ENCODE measurements around the gene RSKR. TPM values are rescaled to one million over a fixed set of nuclear protein-coding genes. Genes with fewer than 3 reads are reported as not detected.

The RSKR gene
- total and polyA plus RNA-seq, 9 of the 15 experiments (the other 6 are each of a cell fraction or from before 2014, with no cell fraction given), result 1.4 to 42.3 (median 16.2) TPM

- no peak for TF ChIP-seq ELK1 (CRISPR knock-in tag; IDR thresholded peaks at IDR 0.05)
- TF ChIP-seq POLR2G (IDR thresholded peaks at IDR 0.05; ENCODE audit: low read depth, low read length), result peak; percentile 100
- TF ChIP-seq, protein P1, sequence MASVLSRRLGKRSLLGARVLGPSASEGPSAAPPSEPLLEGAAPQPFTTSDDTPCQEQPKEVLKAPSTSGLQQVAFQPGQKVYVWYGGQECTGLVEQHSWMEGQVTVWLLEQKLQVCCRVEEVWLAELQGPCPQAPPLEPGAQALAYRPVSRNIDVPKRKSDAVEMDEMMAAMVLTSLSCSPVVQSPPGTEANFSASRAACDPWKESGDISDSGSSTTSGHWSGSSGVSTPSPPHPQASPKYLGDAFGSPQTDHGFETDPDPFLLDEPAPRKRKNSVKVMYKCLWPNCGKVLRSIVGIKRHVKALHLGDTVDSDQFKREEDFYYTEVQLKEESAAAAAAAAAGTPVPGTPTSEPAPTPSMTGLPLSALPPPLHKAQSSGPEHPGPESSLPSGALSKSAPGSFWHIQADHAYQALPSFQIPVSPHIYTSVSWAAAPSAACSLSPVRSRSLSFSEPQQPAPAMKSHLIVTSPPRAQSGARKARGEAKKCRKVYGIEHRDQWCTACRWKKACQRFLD (CRISPR knock-in tag; IDR thresholded peaks at IDR 0.05), result no peak
- no peak for TF ChIP-seq HDAC3 (IDR thresholded peaks at IDR 0.05; ENCODE audit: borderline replicate concordance, partially characterized antibody)
- peak; percentile 84; the same call in 1 of the 2 replicates for TF ChIP-seq GTF2F1 (IDR thresholded peaks at IDR 0.05; ENCODE audit: low read depth, low read length)
- TF ChIP-seq, protein P2, sequence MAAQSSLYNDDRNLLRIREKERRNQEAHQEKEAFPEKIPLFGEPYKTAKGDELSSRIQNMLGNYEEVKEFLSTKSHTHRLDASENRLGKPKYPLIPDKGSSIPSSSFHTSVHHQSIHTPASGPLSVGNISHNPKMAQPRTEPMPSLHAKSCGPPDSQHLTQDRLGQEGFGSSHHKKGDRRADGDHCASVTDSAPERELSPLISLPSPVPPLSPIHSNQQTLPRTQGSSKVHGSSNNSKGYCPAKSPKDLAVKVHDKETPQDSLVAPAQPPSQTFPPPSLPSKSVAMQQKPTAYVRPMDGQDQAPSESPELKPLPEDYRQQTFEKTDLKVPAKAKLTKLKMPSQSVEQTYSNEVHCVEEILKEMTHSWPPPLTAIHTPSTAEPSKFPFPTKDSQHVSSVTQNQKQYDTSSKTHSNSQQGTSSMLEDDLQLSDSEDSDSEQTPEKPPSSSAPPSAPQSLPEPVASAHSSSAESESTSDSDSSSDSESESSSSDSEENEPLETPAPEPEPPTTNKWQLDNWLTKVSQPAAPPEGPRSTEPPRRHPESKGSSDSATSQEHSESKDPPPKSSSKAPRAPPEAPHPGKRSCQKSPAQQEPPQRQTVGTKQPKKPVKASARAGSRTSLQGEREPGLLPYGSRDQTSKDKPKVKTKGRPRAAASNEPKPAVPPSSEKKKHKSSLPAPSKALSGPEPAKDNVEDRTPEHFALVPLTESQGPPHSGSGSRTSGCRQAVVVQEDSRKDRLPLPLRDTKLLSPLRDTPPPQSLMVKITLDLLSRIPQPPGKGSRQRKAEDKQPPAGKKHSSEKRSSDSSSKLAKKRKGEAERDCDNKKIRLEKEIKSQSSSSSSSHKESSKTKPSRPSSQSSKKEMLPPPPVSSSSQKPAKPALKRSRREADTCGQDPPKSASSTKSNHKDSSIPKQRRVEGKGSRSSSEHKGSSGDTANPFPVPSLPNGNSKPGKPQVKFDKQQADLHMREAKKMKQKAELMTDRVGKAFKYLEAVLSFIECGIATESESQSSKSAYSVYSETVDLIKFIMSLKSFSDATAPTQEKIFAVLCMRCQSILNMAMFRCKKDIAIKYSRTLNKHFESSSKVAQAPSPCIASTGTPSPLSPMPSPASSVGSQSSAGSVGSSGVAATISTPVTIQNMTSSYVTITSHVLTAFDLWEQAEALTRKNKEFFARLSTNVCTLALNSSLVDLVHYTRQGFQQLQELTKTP (IDR thresholded peaks at IDR 0.05; ENCODE audit: low read depth in 1 of 2, partially characterized antibody in 2 of 2), result no peak
- TF ChIP-seq CC2D1A (IDR thresholded peaks at IDR 0.05), result peak; percentile 21; the same call in 1 of the 2 replicates
- no peak; the same call in 1 of the 2 replicates for TF ChIP-seq ERF (CRISPR knock-in tag; IDR thresholded peaks at IDR 0.05)
- TF ChIP-seq ELK3 (CRISPR knock-in tag; IDR thresholded peaks at IDR 0.05), result no peak
- TF ChIP-seq ZFP36 (IDR thresholded peaks at IDR 0.05; ENCODE audit: low read depth, low read length, partially characterized antibody), result no peak
- TF ChIP-seq, protein P3, sequence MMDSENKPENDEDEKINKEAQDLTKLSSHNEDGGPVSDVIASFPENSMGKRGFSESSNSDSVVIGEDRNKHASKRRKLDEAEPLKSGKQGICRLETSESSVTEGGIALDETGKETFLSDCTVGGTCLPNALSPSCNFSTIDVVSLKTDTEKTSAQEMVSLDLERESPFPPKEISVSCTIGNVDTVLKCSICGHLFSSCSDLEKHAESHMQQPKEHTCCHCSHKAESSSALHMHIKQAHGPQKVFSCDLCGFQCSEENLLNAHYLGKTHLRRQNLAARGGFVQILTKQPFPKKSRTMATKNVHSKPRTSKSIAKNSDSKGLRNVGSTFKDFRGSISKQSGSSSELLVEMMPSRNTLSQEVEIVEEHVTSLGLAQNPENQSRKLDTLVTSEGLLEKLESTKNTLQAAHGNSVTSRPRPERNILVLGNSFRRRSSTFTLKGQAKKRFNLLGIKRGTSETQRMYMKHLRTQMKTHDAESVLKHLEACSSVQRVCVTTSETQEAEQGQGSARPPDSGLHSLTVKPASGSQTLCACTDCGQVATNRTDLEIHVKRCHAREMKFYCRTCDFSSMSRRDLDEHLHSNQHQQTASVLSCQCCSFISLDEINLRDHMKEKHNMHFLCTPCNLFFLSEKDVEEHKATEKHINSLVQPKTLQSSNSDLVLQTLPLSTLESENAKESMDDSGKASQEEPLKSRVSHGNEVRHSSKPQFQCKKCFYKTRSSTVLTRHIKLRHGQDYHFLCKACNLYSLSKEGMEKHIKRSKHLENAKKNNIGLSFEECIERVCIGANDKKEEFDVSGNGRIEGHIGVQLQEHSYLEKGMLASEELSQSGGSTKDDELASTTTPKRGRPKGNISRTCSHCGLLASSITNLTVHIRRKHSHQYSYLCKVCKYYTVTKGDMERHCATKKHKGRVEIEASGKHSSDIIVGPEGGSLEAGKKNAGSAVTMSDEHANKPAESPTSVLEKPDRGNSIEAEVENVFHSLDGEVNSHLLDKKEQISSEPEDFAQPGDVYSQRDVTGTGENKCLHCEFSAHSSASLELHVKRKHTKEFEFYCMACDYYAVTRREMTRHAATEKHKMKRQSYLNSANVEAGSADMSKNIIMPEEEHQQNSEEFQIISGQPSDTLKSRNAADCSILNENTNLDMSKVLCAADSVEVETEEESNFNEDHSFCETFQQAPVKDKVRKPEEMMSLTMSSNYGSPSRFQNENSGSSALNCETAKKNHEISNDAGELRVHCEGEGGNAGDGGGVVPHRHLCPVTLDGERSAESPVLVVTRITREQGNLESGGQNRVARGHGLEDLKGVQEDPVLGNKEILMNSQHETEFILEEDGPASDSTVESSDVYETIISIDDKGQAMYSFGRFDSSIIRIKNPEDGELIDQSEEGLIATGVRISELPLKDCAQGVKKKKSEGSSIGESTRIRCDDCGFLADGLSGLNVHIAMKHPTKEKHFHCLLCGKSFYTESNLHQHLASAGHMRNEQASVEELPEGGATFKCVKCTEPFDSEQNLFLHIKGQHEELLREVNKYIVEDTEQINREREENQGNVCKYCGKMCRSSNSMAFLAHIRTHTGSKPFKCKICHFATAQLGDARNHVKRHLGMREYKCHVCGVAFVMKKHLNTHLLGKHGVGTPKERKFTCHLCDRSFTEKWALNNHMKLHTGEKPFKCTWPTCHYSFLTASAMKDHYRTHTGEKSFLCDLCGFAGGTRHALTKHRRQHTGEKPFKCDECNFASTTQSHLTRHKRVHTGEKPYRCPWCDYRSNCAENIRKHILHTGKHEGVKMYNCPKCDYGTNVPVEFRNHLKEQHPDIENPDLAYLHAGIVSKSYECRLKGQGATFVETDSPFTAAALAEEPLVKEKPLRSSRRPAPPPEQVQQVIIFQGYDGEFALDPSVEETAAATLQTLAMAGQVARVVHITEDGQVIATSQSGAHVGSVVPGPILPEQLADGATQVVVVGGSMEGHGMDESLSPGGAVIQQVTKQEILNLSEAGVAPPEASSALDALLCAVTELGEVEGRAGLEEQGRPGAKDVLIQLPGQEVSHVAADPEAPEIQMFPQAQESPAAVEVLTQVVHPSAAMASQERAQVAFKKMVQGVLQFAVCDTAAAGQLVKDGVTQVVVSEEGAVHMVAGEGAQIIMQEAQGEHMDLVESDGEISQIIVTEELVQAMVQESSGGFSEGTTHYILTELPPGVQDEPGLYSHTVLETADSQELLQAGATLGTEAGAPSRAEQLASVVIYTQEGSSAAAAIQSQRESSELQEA (IDR thresholded peaks at IDR 0.05; ENCODE audit: low read depth), result no peak
Measured at GRCh38 chr17:28598799-28599310, 15.1 kb downstream of the RSKR start, which contains the start of gene SPAG5 (continued).

Data from K562 (cell line).